Fibroblast of skin of abdomen (primary cell): ENCODE results near the gene GPR158.

Source experiments
- DNase-seq: peaks from one replicate; pipeline ENCODE4 v3.0.0-alpha.2; 2013

GPR158 gene

DNA sequence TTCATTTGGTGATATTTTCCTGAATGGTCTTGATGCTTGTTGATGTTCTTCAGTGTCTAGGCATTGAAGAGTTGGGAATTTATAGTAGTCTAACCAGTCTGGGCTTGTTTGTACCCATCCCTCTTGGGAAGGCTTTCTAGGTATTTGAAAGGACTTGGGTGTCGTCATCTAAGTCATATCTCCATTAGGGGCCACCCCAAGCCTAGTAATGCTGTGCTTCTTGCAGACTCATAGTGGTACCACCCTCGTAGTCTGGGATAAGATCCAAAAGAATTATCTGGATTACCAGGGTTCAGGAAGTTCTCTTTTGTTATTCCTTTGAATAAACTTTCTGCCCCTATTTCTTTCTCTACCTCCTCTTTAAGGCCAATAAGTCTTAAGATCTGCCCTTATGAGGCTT is 439.9 kb downstream of the GPR158 start:
- DNase-seq: no peak

DNA sequence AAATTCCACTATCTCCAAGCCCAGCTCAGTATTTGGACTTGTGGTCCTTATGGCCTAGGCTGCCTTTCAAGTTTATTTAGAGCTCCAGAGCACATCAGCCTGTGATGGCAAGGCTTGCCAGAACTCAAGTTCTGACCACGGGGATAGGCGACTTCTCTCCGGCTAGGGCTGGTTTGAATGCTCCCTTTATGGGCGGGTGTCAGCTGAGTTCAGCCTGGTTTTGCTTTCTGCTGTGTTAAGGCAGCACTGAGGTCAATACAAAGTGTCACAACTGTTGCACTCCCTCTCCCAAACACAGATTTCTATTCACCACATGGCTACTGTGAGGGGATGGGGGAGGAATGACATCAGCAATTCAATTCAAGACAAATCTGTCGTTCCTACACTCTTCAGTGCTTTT is 441.1 kb downstream of the GPR158 start:
- DNase-seq: no peak

DNA sequence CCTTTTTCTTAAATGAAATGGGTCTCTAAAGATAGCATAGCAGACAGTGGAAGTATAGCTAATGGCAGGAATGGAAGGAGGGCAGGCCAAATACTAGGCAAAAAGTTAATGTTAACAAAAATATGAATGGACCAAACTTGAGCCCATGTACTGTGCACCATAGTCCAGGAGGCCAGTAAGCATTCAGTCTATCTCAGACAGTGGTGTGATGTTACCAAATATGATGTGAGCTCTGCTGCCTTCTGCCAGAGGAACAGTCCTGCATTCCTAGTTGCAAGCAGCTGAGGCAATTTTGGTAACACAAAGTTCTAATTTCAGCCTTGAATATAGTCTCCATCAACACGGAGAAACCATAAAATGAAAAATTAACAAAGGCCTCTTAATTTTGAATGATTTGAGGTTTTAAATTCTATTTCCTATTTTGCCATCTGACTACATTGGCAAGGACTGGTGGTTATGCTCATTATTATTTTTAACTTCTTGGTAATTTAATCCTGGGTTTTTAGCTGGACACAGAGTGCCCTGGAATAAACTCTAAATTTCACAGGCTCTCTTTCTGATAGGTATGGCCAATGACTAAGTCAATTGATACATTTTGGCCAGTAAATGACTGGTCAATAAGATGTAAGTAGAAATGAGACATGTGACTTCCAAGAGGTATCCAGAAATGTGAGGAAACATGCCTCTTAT is 442.2 kb downstream of the GPR158 start:
- no peak for DNase-seq

DNA sequence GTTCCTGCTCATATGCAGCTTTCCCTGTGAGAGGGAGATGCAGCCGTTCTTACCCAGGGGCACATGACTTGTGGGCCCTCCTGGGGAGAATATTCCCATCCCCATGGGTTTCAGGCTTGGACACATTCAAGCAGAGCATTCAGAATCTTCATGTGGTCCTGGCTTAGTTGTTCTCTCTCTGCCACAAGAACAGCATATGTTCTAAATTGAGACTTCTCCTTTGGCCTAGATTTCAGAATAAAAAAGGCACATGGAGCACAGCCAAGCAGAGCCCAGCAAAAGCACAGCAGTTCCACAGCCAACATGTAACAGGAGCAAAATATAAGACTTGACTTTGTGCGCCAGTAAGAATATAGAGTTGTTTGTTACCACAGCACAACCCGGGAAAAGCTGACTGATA is 452.8 kb downstream of the GPR158 start:
- DNase-seq: no peak

DNA sequence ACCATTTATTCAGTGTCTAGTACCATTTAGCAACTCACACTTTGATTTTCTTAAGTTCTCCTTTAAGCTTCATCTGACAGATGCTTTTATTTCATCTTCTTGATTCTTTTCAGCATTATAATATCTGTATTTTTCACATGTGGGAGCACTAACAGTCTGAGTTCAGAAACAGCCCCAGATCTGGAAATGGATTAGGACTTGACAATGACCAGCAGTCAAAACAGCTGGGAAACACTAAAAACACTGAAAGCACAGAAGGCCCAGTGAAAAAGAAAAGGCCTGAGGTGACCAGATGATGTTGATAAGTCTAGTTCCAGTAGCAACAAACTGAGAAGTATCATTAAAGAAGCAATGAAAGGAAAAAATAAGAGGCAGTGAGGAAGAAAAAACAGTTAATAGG is 454.5 kb downstream of the GPR158 start:
- no peak for DNase-seq

DNA sequence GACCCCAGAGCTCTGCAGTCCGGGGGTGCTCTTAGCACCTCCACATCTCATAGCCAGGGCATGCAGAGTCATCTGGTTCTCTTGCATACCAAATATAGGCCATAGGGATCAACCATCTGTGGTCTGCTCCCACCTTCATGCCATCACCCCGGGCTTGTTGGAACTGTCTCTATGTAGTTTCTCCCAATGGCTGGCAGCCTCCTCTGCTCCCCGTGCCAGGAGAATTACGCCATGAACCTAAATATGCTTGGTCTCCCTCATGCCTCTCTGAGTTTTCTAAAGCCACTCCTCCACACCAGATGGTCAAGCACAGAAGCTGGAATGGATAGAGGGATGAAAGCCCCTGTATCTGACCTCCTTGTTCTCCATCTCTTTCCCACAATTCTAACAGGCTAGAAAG is 456.7 kb downstream of the GPR158 start:
- no peak for DNase-seq

DNA sequence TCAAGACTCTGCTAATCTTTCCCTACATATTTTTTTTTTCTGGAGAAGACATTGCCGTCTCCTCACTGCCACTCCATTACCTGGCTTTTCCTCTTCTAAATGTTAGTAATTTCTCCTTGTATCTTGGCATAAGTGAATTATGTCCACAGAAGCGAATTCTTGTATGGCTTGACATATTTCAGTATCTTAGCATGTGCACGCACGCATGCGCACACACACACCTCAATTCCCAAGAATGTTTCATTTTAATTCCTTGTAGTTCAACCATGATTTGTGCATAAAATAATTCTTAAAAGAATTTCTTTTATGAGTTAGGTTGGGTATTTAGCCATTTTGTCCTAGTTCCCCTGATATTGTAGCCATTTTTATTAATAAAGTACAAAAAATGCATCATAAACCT is 458.0 kb downstream of the GPR158 start:
- no peak for DNase-seq

DNA sequence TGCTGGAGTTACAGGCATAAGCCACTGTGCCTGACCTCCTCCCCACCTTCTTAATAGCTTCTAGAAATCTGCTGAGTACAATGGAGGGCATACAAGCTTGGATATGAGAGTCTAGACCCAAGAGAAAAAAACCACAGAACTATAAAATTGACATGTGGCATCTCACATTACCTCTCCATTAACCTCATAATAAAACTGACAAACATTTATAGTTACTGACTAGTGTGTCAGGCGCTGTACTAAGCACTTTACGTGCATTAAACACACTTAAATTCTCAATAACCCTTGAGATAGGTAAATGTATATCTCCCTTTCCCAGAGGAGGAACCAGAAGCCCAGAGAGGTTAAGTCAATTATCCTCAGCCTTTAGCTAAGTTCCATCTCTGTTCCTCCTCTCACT is 458.7 kb downstream of the GPR158 start:
- no peak for DNase-seq

DNA sequence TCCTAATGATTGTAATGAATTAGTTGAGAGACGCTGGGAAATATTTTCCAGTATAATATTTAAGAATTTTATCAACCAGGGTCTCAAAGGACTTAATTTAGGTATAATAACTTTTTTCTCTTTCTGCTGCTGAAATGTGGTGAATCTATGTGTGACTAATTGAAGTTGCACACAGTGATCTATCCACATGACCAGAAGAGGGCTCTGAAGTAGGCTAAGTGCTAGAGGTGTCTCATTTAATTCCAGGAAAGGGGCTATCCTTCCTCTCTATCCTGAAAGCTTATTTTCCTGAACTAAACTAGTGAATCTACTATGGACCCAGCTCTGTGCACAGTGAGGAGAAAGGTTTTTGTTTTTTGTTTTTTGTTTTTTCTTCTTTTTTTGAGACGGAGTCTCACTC is 464.8 kb downstream of the GPR158 start:
- DNase-seq: no peak

DNA sequence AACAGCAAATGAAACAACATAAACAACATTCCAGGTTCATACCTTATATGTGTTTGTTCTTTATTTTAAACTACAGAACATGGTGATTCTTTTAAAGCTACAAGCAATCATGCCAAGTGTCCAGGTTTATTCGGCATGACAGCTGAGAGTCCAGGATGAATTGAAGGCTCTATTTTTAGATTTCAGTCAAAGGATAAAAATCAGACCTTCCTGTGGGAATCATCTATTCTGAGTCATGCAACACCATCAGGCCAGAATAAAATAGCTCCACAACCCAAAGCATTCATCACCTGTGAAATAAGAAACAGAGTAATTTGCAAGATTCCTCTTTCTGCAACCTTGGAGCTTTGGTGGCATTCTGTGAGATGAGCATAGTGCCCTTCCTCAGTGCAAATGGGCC is 466.8 kb downstream of the GPR158 start:
- no peak for DNase-seq

DNA sequence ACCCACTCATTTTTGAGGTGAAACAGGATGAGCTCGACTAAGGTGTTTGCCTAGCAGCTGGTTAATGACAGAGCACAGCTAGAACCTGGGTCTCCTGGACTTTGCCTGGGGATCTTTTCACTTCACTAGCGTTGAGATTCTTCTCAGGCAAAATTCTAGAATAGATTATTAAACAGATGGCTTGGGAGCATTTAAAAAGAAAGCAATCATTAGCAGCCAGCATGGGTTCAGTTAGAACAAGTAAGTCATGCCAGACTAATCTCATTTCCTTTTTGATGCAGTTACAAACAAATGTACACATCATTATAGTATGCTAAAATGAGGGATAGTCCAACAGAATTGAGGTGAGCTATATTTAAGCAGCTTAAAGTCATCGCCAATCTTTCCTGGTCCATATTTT is 467.9 kb downstream of the GPR158 start:
- no peak for DNase-seq

DNA sequence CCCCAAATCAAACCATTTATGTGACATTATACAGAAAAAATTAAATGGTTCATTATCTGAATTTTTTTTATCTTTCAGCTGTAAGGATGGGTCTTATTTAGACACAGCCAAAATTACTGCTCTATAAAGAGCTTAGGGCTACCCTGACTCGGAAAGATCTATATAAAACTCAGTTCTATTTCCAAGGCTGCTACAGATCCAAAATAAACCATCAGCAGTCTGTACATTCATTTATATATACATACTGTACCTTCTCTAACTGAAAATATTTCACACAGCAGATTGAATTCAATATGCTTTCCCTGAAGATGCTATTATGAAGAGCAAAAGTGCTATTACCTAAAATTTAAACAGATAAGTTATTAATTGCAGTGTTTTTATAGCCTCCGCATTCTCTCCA is 471.6 kb downstream of the GPR158 start:
- no peak for DNase-seq

DNA sequence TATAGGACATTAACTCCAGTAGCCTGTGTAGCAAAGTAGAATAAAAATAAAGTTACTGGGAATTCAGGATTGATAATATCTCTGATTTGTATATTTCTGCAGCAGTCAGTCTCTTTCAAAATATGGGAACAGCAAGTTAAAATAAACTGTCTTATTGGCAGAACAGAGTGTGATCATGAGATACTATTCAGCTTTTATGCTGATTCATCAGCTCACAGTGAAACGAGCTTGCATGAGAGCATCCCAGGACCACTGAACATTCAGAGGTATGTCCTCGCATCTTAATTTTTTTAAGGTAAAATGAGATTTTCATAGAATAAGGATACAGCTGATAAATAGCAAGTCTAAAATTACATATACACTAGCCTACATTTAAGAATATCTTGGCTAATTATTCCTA is 476.7 kb downstream of the GPR158 start:
- DNase-seq: no peak
